ENCODE data around the gene PRUNE2. TPM values are rescaled to one million over a fixed set of nuclear protein-coding genes. Genes with fewer than 3 reads are reported as not detected.

The PRUNE2 gene
- total RNA-seq, 2 experiments from 2014 or later = 0.38 to 0.44 TPM

GRCh38 chr9:76602199-76602598, 303.7 kb downstream of the PRUNE2 start:
- BruUV-seq (replicated peaks) = no TSS peak
- CTCF ChIA-PET (ENCODE audit: unreplicated experiment) = no interaction called here

GRCh38 chr9:76600007-76600615, 305.8 kb downstream of the PRUNE2 start:
- no peak for DNase-seq (ENCODE audit: low spot score)
- H4K20me1 ChIP-seq (ENCODE audit: insufficient read depth, low read length) = no peaks in the 10 kb centered on the region
- H3K4me3 ChIP-seq (ENCODE audit: low read depth, low read length, poor library complexity, severe bottlenecking) = no peak overlapping the region
- no peak overlapping the region for H2AFZ ChIP-seq (ENCODE audit: low read length)
- no peak for TF ChIP-seq CTCF (conservative IDR thresholded peaks at IDR 0.05; ENCODE audit: low read length)
- TF ChIP-seq EZH2phosphoT487 (IDR thresholded peaks at IDR 0.05; ENCODE audit: borderline replicate concordance, low read depth, low read length) = no peak
- no peaks in the 10 kb centered on the region for H3K9me2 ChIP-seq (ENCODE audit: insufficient read depth, low read length)
- CTCF ChIA-PET (ENCODE audit: unreplicated experiment) = no interaction called here
- no peak overlapping the region for H3K27ac ChIP-seq (ENCODE audit: low read depth, low read length, poor library complexity, severe bottlenecking)
- no peaks in the 10 kb centered on the region for H3K9me3 ChIP-seq (ENCODE audit: low read length)
- peaks cover 13% of the 10 kb centered on the region for H3K4me1 ChIP-seq (ENCODE audit: insufficient read depth, low read length, poor library complexity, severe bottlenecking)
- no TSS peak for BruUV-seq (replicated peaks)
- intact Hi-C loops (cut with micrococcal nuclease; ENCODE audit: unreplicated experiment) = no loop called here
- H3K79me2 ChIP-seq (ENCODE audit: insufficient read depth, low read depth, low read length) = no peaks in the 10 kb centered on the region
- POLR2A ChIA-PET = interaction anchor here (0.7 to 2.2 kb wide), 4 partner anchors 9 to 201 kb away, joined by 3 to 7 read pairs (median 4); no protein-coding TSS in a partner anchor
- H3K36me3 ChIP-seq (ENCODE audit: insufficient read depth, low read length) = no peaks in the 10 kb centered on the region
- no peak overlapping the region for H3K4me2 ChIP-seq (ENCODE audit: low read length)

More at GRCh38 chr9:76602199-76602598, 303.7 kb downstream of the PRUNE2 start:
- Histone ChIP-seq H3K4me3 (ENCODE audit: low read depth, low read length, poor library complexity, severe bottlenecking) (no peak overlapping the region), H3K36me3 (ENCODE audit: insufficient read depth, low read length) (no peaks in the 10 kb centered on the region), H3K4me1 (ENCODE audit: insufficient read depth, low read length, poor library complexity, severe bottlenecking) (peaks cover 18% of the 10 kb centered on the region), H3K9me3 (ENCODE audit: low read length) (no peaks in the 10 kb centered on the region), H3K27ac (ENCODE audit: low read depth, low read length, poor library complexity, severe bottlenecking) (no peak overlapping the region), H3K4me2 (ENCODE audit: low read length) (no peak overlapping the region), H3K79me2 (ENCODE audit: insufficient read depth, low read depth, low read length) (no peaks in the 10 kb centered on the region), H4K20me1 (ENCODE audit: insufficient read depth, low read length) (no peaks in the 10 kb centered on the region), H3K9me2 (ENCODE audit: insufficient read depth, low read length) (no peaks in the 10 kb centered on the region), H2AFZ (ENCODE audit: low read length) (no peak overlapping the region)
- no peak for DNase-seq (ENCODE audit: low spot score)
- TF ChIP-seq CTCF (conservative IDR thresholded peaks at IDR 0.05; ENCODE audit: low read length) = no peak
- no peak for TF ChIP-seq EZH2phosphoT487 (IDR thresholded peaks at IDR 0.05; ENCODE audit: borderline replicate concordance, low read depth, low read length)
- POLR2A ChIA-PET = interaction anchor here (1.1 to 2.4 kb wide), 3 partner anchors 9 to 38 kb away, joined by 4 to 7 read pairs (median 5); no protein-coding TSS in a partner anchor
- intact Hi-C loops (cut with micrococcal nuclease; ENCODE audit: unreplicated experiment) = no loop called here

GRCh38 chr9:76598981-76599380, 306.9 kb downstream of the PRUNE2 start:
- Histone ChIP-seq H3K9me3 (ENCODE audit: low read length) (no peaks in the 10 kb centered on the region), H3K36me3 (ENCODE audit: insufficient read depth, low read length) (no peaks in the 10 kb centered on the region), H4K20me1 (ENCODE audit: insufficient read depth, low read length) (no peaks in the 10 kb centered on the region), H2AFZ (ENCODE audit: low read length) (no peak overlapping the region), H3K9me2 (ENCODE audit: insufficient read depth, low read length) (no peaks in the 10 kb centered on the region), H3K79me2 (ENCODE audit: insufficient read depth, low read depth, low read length) (no peaks in the 10 kb centered on the region), H3K27ac (ENCODE audit: low read depth, low read length, poor library complexity, severe bottlenecking) (no peak overlapping the region), H3K4me2 (ENCODE audit: low read length) (no peak overlapping the region), H3K4me1 (ENCODE audit: insufficient read depth, low read length, poor library complexity, severe bottlenecking) (peaks cover 13% of the 10 kb centered on the region), H3K4me3 (ENCODE audit: low read depth, low read length, poor library complexity, severe bottlenecking) (no peak overlapping the region)
- no TSS peak for BruUV-seq (replicated peaks)
- TF ChIP-seq CTCF (conservative IDR thresholded peaks at IDR 0.05; ENCODE audit: low read length) (no peak), EZH2phosphoT487 (IDR thresholded peaks at IDR 0.05; ENCODE audit: borderline replicate concordance, low read depth, low read length) (no peak)
- CTCF ChIA-PET (ENCODE audit: unreplicated experiment) = no interaction called here
- intact Hi-C loops (cut with micrococcal nuclease; ENCODE audit: unreplicated experiment) = no loop called here
- POLR2A ChIA-PET = interaction anchor here (1.1 to 2.2 kb wide), 4 partner anchors 10 to 48 kb away, joined by 3 to 8 read pairs (median 6); no protein-coding TSS in a partner anchor
- no peak for DNase-seq (ENCODE audit: low spot score)

Measured in OCI-LY7 (cell line).